Measurements from ENCODE around the gene BIK. TPM values are rescaled to one million over a fixed set of nuclear protein-coding genes. Genes with fewer than 3 reads are reported as not detected.

The BIK gene, protein sequence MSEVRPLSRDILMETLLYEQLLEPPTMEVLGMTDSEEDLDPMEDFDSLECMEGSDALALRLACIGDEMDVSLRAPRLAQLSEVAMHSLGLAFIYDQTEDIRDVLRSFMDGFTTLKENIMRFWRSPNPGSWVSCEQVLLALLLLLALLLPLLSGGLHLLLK
- total RNA-seq (6.8 TPM), polyA plus RNA-seq (5.5 TPM)
- long read RNA-seq, donor 1: 0 reads
- long read RNA-seq, donor 2, partial matches to known transcripts: 6 of 9 reads
- long read RNA-seq, donor 2, other reads (novel, unspliced or antisense): 0 of 9 reads
- long read RNA-seq, donor 3, transcript BIK-201 (5 exons, 953 nt): major isoform, 5 of 5 reads
- long read RNA-seq, donor 3, partial matches to known transcripts: 0 of 5 reads
- long read RNA-seq, donor 3, other reads (novel, unspliced or antisense): 0 of 5 reads
- long read RNA-seq, donor 4, partial matches to known transcripts: 0 of 2 reads
- long read RNA-seq, donor 4, other reads (novel, unspliced or antisense): 0 of 2 reads
- long read RNA-seq, donor 5, transcript BIK-201 (5 exons, 953 nt): major isoform, 6 of 29 reads
- long read RNA-seq, donor 5, partial matches to known transcripts: 12 of 29 reads
- long read RNA-seq, donor 5, other reads (novel, unspliced or antisense): 11 of 29 reads
- long read RNA-seq, donor 6, partial matches to known transcripts: 0 of 1 reads
- long read RNA-seq, donor 6, other reads (novel, unspliced or antisense): 0 of 1 reads
- long read RNA-seq, donor 7, transcript BIK-201 (5 exons, 953 nt): major isoform, 7 of 7 reads
- long read RNA-seq, donor 7, partial matches to known transcripts: 0 of 7 reads
- long read RNA-seq, donor 7, other reads (novel, unspliced or antisense): 0 of 7 reads
- long read RNA-seq, donor 8, partial matches to known transcripts: 0 of 2 reads
- long read RNA-seq, donor 8, other reads (novel, unspliced or antisense): 0 of 2 reads
- long read RNA-seq, donor 9, partial matches to known transcripts: 0 of 4 reads
- long read RNA-seq, donor 9, other reads (novel, unspliced or antisense): 0 of 4 reads
- long read RNA-seq, donor 10, partial matches to known transcripts: 0 of 3 reads
- long read RNA-seq, donor 10, other reads (novel, unspliced or antisense): 0 of 3 reads

DNA sequence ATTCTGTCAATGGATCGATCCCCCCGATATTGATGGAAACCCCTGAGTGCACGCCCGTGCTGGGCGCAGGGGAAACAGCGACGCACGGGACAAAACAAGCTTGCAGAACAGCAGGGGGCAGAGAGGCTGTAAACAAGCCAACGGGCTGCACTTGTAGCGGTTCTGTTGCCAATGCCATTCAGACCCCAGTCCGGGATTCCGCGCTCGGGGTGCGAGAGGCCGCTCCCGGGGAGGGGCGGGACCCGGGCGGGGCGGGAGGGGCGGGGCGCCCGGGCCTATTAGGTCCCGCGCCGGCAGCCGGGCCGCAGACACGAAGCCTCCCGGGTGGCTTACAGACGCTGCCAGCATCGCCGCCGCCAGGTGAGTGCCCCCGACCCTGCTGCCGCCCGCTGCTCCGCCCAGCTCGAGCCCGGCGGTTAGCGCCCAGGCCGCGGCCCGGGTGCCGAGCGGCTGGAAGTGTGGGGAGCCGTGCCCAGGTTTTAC is at the start of gene BIK:
Gene BIK, plus strand, starts transcription at position 307 of the 483 bp plus-strand sequence. CDS start 13,273 bp downstream, outside the sequence.
- no peak within 1 kb of the TSS for H3K27ac ChIP-seq (ENCODE audit: low read depth in 1 of 2, low read length in 1 of 2)
- WGBS: under 1% methylated on average over 49 of the region's 49 CpGs
- no peaks in the 10 kb centered on the region for H3K36me3 ChIP-seq (ENCODE audit: control insufficient read depth in 2 of 2, insufficient read depth in 2 of 2, low read length in 1 of 2)
- H3K4me1 ChIP-seq (ENCODE audit: control insufficient read depth in 2 of 2, insufficient read depth in 2 of 2, low read length in 2 of 2): peaks cover 0 to 19% of the 10 kb centered on the region in 2 donors
- peak in 2 of 9 donors; percentile 41 to 77 for DNase-seq (ENCODE audit: low read depth in 6 of 9, low spot score in 9 of 9)
- H3K9me3 ChIP-seq (ENCODE audit: control insufficient read depth in 2 of 2, insufficient read depth in 1 of 2, low read length in 1 of 2): no peaks in the 10 kb centered on the region
- H3K27me3 ChIP-seq (ENCODE audit: control insufficient read depth in 2 of 2, insufficient read depth in 1 of 2, low read length in 1 of 2): peaks cover 0 to 33% of the 10 kb centered on the region in 2 donors
- peak within 1 kb of the TSS; percentile 46 to 66 for H3K4me3 ChIP-seq (ENCODE audit: low read length in 2 of 2)

DNA sequence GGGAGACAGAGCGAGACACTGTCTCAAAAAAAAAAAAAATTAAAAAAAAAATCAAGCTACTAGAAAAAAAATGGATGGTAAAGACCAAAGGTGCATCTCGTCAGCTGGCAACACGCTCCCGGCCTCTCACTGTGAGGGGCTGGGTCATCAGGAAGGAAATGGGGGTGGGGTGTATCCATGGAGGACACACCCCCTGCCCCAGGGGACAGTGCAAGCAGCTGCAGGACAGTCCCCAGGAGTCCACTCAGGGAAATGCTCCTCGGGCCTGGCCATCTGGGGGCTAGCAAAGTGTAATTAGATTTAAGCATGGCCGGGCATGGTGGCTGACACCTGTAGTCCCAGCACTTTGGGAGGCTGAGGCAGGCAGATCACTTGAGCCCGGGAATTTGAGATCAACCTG is 44.4 kb upstream of the BIK start:
- no peaks in the 10 kb centered on the region for H3K27me3 ChIP-seq (ENCODE audit: control insufficient read depth in 2 of 2, insufficient read depth in 1 of 2, low read length in 1 of 2)
- H3K4me3 ChIP-seq (ENCODE audit: low read length in 2 of 2): no peak overlapping the region
- no peaks in the 10 kb centered on the region for H3K4me1 ChIP-seq (ENCODE audit: control insufficient read depth in 2 of 2, insufficient read depth in 2 of 2, low read length in 2 of 2)
- H3K9me3 ChIP-seq (ENCODE audit: control insufficient read depth in 2 of 2, insufficient read depth in 1 of 2, low read length in 1 of 2): no peaks in the 10 kb centered on the region
- peaks cover 5 to 10% of the 10 kb centered on the region in 2 donors for H3K36me3 ChIP-seq (ENCODE audit: control insufficient read depth in 2 of 2, insufficient read depth in 2 of 2, low read length in 1 of 2)
- no peak for DNase-seq (ENCODE audit: low read depth in 6 of 9, low spot score in 9 of 9)
- no peak overlapping the region for H3K27ac ChIP-seq (ENCODE audit: low read depth in 1 of 2, low read length in 1 of 2)
- WGBS: 98% methylated on average over 7 of the region's 7 CpGs

DNA sequence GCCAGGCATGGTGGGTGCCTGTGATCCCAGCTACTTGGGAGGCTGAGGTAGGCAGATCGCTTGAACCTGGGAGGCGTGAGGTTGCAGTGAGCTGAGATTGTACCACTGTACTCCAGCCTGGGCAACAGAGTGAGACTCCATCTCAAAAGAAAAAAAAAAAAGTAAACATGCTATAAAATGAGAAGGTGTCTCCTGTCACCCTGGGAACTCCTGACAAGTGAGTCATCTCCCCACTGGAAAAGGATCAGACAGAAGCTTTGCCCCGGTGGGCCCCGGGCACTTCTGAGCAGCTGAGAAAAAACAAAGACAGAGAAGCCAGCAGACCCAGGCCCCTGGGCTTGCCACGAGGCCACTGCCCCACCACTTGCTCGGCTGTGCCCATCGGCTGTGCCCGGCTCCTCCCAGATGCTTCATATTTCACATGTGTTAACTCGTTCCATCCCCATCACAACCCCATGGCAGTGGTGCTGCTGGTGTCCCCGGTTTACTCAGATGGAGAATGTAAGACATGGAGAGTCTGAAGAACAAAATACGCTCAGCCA is 43.6 kb upstream of the BIK start:
- H3K4me3 ChIP-seq (ENCODE audit: low read length in 2 of 2): no peak overlapping the region
- peaks cover 4 to 5% of the 10 kb centered on the region in 2 donors for H3K36me3 ChIP-seq (ENCODE audit: control insufficient read depth in 2 of 2, insufficient read depth in 2 of 2, low read length in 1 of 2)
- H3K4me1 ChIP-seq (ENCODE audit: control insufficient read depth in 2 of 2, insufficient read depth in 2 of 2, low read length in 2 of 2): no peaks in the 10 kb centered on the region
- H3K27ac ChIP-seq (ENCODE audit: low read depth in 1 of 2, low read length in 1 of 2): no peak overlapping the region
- 94% methylated on average over 11 of the region's 11 CpGs for WGBS
- no peaks in the 10 kb centered on the region for H3K27me3 ChIP-seq (ENCODE audit: control insufficient read depth in 2 of 2, insufficient read depth in 1 of 2, low read length in 1 of 2)
- DNase-seq (ENCODE audit: low read depth in 6 of 9, low spot score in 9 of 9): no peak
- H3K9me3 ChIP-seq (ENCODE audit: control insufficient read depth in 2 of 2, insufficient read depth in 1 of 2, low read length in 1 of 2): no peaks in the 10 kb centered on the region

DNA sequence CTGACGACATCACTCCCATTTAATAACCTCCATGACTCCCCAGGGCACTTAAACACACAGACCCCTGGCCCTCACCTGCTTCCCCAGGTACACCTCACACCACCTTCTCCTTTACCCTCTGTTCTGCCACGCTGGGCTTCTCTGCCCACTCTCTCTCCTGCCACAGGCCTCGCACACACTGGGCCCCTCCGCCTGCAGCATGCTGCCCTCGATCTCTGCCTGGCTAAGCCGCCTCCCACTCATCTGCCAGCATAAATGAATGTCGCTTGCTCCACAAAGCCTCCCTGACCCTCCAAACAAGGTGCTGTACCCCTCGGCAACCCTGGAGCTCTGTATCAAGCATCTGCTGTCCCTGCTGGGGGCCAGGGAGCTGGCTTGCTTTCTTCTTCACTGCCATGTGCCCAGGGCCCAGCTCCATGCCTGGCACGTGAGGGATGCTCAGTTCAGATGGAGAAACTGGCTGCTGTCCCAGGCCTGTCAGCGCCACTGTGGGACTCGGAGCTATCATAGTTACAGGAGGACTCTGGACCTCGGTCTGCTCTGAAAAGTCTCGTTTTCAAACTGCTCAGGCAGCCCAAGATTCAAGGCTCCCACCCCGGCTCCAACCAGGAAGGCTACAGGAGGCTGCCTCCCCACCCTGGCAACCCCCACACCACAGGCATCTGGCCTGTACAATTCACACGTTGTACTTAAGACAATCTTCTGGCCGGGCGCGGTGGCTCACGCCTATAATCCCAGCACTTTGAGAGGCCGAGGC is 33.3 kb upstream of the BIK start:
- Histone ChIP-seq H3K27me3 (ENCODE audit: control insufficient read depth in 2 of 2, insufficient read depth in 1 of 2, low read length in 1 of 2) (no peaks in the 10 kb centered on the region), H3K4me3 (ENCODE audit: low read length in 2 of 2) (no peak overlapping the region), H3K9me3 (ENCODE audit: control insufficient read depth in 2 of 2, insufficient read depth in 1 of 2, low read length in 1 of 2) (no peaks in the 10 kb centered on the region), H3K27ac (ENCODE audit: low read depth in 1 of 2, low read length in 1 of 2) (no peak overlapping the region), H3K36me3 (ENCODE audit: control insufficient read depth in 2 of 2, insufficient read depth in 2 of 2, low read length in 1 of 2) (no peaks in the 10 kb centered on the region), H3K4me1 (ENCODE audit: control insufficient read depth in 2 of 2, insufficient read depth in 2 of 2, low read length in 2 of 2) (no peaks in the 10 kb centered on the region)
- no peak for DNase-seq (ENCODE audit: low read depth in 6 of 9, low spot score in 9 of 9)
- 94% methylated on average over 20 of the region's 20 CpGs for WGBS

DNA sequence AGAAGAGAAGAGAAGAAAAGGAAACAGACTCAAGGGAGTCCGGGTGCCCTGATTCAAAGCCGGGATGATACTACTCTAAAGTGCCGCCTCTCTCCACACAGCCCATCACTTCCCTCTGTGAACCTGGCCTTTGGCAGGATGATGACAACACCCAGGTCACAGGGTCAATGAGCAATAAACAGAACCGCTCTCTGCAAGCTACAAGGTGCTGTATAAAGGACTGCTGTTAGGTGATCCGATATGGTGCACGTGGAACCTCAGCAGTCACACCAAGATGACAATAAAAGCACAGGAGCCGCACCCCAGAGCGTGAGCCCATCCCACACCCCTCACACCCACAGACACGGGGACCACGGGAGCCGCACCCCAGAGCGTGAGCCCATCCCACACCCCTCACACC is 32.0 kb upstream of the BIK start:
- no peaks in the 10 kb centered on the region for H3K27me3 ChIP-seq (ENCODE audit: control insufficient read depth in 2 of 2, insufficient read depth in 1 of 2, low read length in 1 of 2)
- H3K9me3 ChIP-seq (ENCODE audit: control insufficient read depth in 2 of 2, insufficient read depth in 1 of 2, low read length in 1 of 2): no peaks in the 10 kb centered on the region
- DNase-seq (ENCODE audit: low read depth in 6 of 9, low spot score in 9 of 9): no peak
- H3K27ac ChIP-seq (ENCODE audit: low read depth in 1 of 2, low read length in 1 of 2): no peak overlapping the region
- no peaks in the 10 kb centered on the region for H3K36me3 ChIP-seq (ENCODE audit: control insufficient read depth in 2 of 2, insufficient read depth in 2 of 2, low read length in 1 of 2)
- no peak overlapping the region for H3K4me3 ChIP-seq (ENCODE audit: low read length in 2 of 2)
- WGBS: 97% methylated on average over 12 of the region's 12 CpGs
- H3K4me1 ChIP-seq (ENCODE audit: control insufficient read depth in 2 of 2, insufficient read depth in 2 of 2, low read length in 2 of 2): no peaks in the 10 kb centered on the region

DNA sequence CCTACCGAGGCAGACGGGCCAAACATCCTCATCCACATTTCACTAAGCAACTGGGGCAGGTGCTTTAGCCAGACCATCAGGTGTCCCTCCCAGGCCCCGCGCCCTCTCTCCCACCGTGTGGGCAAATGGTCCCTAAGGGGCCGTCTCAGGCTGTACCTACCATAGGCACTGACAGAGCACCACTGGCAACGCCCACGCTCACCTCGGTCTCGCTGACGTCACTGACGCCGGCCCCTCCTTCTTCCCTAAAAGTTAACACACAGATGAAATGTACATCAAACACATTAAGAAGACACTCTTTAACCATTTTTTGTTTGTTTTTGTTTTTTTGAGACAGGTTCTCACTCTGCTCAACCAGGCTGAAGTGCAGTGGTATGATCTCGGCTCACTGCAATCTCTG is 30.8 kb upstream of the BIK start:
- no peaks in the 10 kb centered on the region for H3K27me3 ChIP-seq (ENCODE audit: control insufficient read depth in 2 of 2, insufficient read depth in 1 of 2, low read length in 1 of 2)
- no peaks in the 10 kb centered on the region for H3K4me1 ChIP-seq (ENCODE audit: control insufficient read depth in 2 of 2, insufficient read depth in 2 of 2, low read length in 2 of 2)
- no peak overlapping the region for H3K4me3 ChIP-seq (ENCODE audit: low read length in 2 of 2)
- no peak for DNase-seq (ENCODE audit: low read depth in 6 of 9, low spot score in 9 of 9)
- H3K27ac ChIP-seq (ENCODE audit: low read depth in 1 of 2, low read length in 1 of 2): no peak overlapping the region
- 97% methylated on average over 14 of the region's 14 CpGs for WGBS
- no peaks in the 10 kb centered on the region for H3K36me3 ChIP-seq (ENCODE audit: control insufficient read depth in 2 of 2, insufficient read depth in 2 of 2, low read length in 1 of 2)
- H3K9me3 ChIP-seq (ENCODE audit: control insufficient read depth in 2 of 2, insufficient read depth in 1 of 2, low read length in 1 of 2): no peaks in the 10 kb centered on the region

DNA sequence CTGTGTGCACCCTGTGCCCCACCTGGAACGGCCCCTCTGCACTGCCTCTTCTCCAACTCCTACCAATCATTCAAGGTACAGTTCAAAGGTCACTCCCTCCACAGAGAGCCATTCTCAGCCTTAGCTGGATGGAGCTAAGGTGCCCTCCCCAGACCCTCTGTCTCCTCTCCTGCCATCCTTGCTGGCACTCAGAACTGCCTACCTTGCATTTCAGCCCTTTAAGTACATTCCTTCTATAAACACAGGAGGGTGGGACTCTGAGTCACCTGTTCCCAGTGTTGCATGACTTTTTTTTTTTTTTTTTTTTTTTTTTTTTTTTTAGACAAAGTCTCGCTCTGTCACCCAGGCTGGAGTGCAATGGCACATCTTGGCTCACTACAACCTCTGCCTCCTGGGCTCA is 29.9 kb upstream of the BIK start:
- H3K27me3 ChIP-seq (ENCODE audit: control insufficient read depth in 2 of 2, insufficient read depth in 1 of 2, low read length in 1 of 2): no peaks in the 10 kb centered on the region
- H3K9me3 ChIP-seq (ENCODE audit: control insufficient read depth in 2 of 2, insufficient read depth in 1 of 2, low read length in 1 of 2): no peaks in the 10 kb centered on the region
- H3K4me1 ChIP-seq (ENCODE audit: control insufficient read depth in 2 of 2, insufficient read depth in 2 of 2, low read length in 2 of 2): no peaks in the 10 kb centered on the region
- no peak for DNase-seq (ENCODE audit: low read depth in 6 of 9, low spot score in 9 of 9)
- no peak overlapping the region for H3K4me3 ChIP-seq (ENCODE audit: low read length in 2 of 2)
- H3K36me3 ChIP-seq (ENCODE audit: control insufficient read depth in 2 of 2, insufficient read depth in 2 of 2, low read length in 1 of 2): no peaks in the 10 kb centered on the region
- H3K27ac ChIP-seq (ENCODE audit: low read depth in 1 of 2, low read length in 1 of 2): no peak overlapping the region
- WGBS: 91% methylated on average over 2 of the region's 2 CpGs

DNA sequence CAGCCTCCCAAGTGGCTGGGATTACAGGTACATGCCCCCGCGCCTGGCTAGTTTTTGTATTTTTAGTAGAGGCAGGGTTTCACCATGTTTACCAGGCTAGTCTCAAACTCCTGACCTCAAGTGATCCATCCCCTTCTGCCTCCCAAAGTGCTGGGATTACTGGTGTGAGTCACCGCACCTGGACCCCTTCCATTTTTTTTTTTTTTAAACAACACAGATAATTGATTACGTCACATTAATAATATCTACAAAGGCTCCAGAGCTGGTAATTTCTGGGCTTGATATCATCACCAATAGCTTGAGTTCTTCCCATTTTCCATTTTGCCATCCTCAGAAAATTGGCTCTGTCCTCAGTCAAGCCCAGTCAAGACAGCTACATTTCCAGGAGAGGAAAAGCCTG is 28.6 kb upstream of the BIK start:
- Histone ChIP-seq H3K27me3 (ENCODE audit: control insufficient read depth in 2 of 2, insufficient read depth in 1 of 2, low read length in 1 of 2) (no peaks in the 10 kb centered on the region), H3K36me3 (ENCODE audit: control insufficient read depth in 2 of 2, insufficient read depth in 2 of 2, low read length in 1 of 2) (no peaks in the 10 kb centered on the region), H3K4me3 (ENCODE audit: low read length in 2 of 2) (no peak overlapping the region), H3K27ac (ENCODE audit: low read depth in 1 of 2, low read length in 1 of 2) (no peak overlapping the region), H3K4me1 (ENCODE audit: control insufficient read depth in 2 of 2, insufficient read depth in 2 of 2, low read length in 2 of 2) (peaks cover 0 to 6% of the 10 kb centered on the region in 2 donors), H3K9me3 (ENCODE audit: control insufficient read depth in 2 of 2, insufficient read depth in 1 of 2, low read length in 1 of 2) (no peaks in the 10 kb centered on the region)
- WGBS: 98% methylated on average over 4 of the region's 4 CpGs
- no peak for DNase-seq (ENCODE audit: low read depth in 6 of 9, low spot score in 9 of 9)

Measured in thymus (tissue), 14 donors.